A549 (cell line): ENCODE results near the gene AUH. TPM values are rescaled to one million over a fixed set of nuclear protein-coding genes. Genes with fewer than 3 reads are reported as not detected.

Experiments used
- ATAC-seq, 2 experiments: fragments of 200-7000 bp in 1 of 2; fragments of >200 bp in 1 of 2; cut with Nextera tagmentation in 1 of 2; cut with Tn5 transposase in 1 of 2; 3 replicates each; pipeline versions ENCODE4 v1.8.0 to v1.9.1; 2018 to 2020; ENCODE audit warnings: mild to moderate bottlenecking in 1 of 2, moderate library complexity in 1 of 2
- CTCF ChIA-PET: fragments of 300-600 bp; sonication (Branson Sonifier 250); formaldehyde crosslinking; extraction: SDS; loops from one replicate; lab custom pipeline; 2021; ENCODE audit warnings: antibody characterized with exemption, inconsistent platforms; lab: Yijun Ruan, JAX
- POLR2A ChIA-PET: fragments of 350-600 bp; formaldehyde crosslinking; extraction: SDS; loops from one replicate; lab custom pipeline; 2021; ENCODE audit warnings: antibody characterized with exemption, inconsistent platforms; lab: Yijun Ruan, JAX
- DNase-seq, 2 experiments: peaks; one replicate each; pipeline versions ENCODE4 v3.0.0 to v3.0.0-alpha.2; 2011 to 2016; ENCODE audit warnings: low read depth in 1 of 2, low spot score in 1 of 2
- FAIRE-seq: peaks from 2 replicates; lab custom pipeline; 2011; peaks lifted over from hg19 to GRCh38; lab: Jason Lieb, UNC
- H3K27ac ChIP-seq, 2 experiments: fragments of >200 bp; sonication (Bioruptor Twin); formaldehyde crosslinking; 3 replicates each; pipeline ENCODE4 v1.5.1; 2016 to 2017
- H3K4me1 ChIP-seq: fragments of >200 bp; sonication (Bioruptor Twin); formaldehyde crosslinking; 3 replicates; pipeline ENCODE4 v1.6.1; 2016
- H3K4me2 ChIP-seq: fragments of >200 bp; sonication (Bioruptor Twin); formaldehyde crosslinking; 3 replicates; pipeline ENCODE4 v1.6.1; 2016
- H3K4me3 ChIP-seq: fragments of >200 bp; sonication (Bioruptor Twin); formaldehyde crosslinking; 3 replicates; pipeline ENCODE4 v1.5.1; 2016
- H3K9me3 ChIP-seq: fragments of >200 bp; sonication (Bioruptor Twin); formaldehyde crosslinking; 3 replicates; pipeline ENCODE4 v1.6.1; 2016
- ATOH8 ChIP-seq: fragments of 250-450 bp; sonication (Bioruptor Pico); IDR thresholded peaks from 2 replicates; pipeline ENCODE4 v1.5.0; 2020; ENCODE audit warnings: low read depth, mild to moderate bottlenecking, moderate library complexity
- CBX2 ChIP-seq: fragments of 200-600 bp; sonication (generic); IDR thresholded peaks from 2 replicates; pipeline ENCODE4 v1.6.1; 2016; ENCODE audit warnings: low read depth, mild to moderate bottlenecking, borderline replicate concordance
- CEBPB ChIP-seq, 2 experiments: fragments of >200 bp in 1 of 2; sonication (Bioruptor Twin) in 1 of 2; formaldehyde crosslinking in 1 of 2; IDR thresholded peaks; 2 replicates each; pipeline ENCODE4 v1.6.1; 2012 to 2016
- CHD2 ChIP-seq: fragments of 150-350 bp; IDR thresholded peaks from 2 replicates; pipeline ENCODE4 v1.6.1; 2014; ENCODE audit warnings: low read length; ENCODE audit not compliant: partially characterized antibody
- CTCF ChIP-seq: fragments of >200 bp; sonication (Bioruptor Twin); formaldehyde crosslinking; IDR thresholded peaks from 3 replicates; pipeline ENCODE4 v1.5.1; 2016
- EHF ChIP-seq: fragments of 250-450 bp; sonication (Bioruptor Pico); IDR thresholded peaks from 2 replicates; pipeline ENCODE4 v1.5.0; 2020; ENCODE audit warnings: mild to moderate bottlenecking
- EP300 ChIP-seq, 2 experiments: fragments of >200 bp; sonication (Bioruptor Twin); formaldehyde crosslinking; IDR thresholded peaks; 2 replicates in 1 of 2; 3 replicates in 1 of 2; pipeline ENCODE4 v1.6.1; 2016 to 2017
- ESRRA ChIP-seq: fragments of 150-350 bp; IDR thresholded peaks from 2 replicates; pipeline ENCODE4 v1.6.1; 2014; ENCODE audit warnings: mild to moderate bottlenecking, low read length, borderline replicate concordance
- FOSL2 ChIP-seq, 2 experiments: fragments of 450-650 bp in 1 of 2; fragments of >200 bp in 1 of 2; sonication (Bioruptor Twin) in 1 of 2; formaldehyde crosslinking; IDR thresholded peaks; 2 replicates each; pipeline versions ENCODE4 v1.5.0 to v1.6.1; 2016 to 2020; ENCODE audit warnings: mild to moderate bottlenecking in 1 of 2, moderate library complexity in 1 of 2
- GATA3 ChIP-seq: IDR thresholded peaks from 2 replicates; pipeline ENCODE4 v1.6.1; 2012; ENCODE audit warnings: borderline replicate concordance
- HES2 ChIP-seq: fragments of >200 bp; sonication (Bioruptor Twin); formaldehyde crosslinking; IDR thresholded peaks from 2 replicates; pipeline ENCODE4 v1.6.1; 2016
- HOXA7 ChIP-seq: fragments of 250-450 bp; sonication (Bioruptor Pico); IDR thresholded peaks from 2 replicates; pipeline ENCODE4 v1.5.0; 2020; ENCODE audit warnings: mild to moderate bottlenecking, moderate library complexity
- HOXB5 ChIP-seq: fragments of 250-450 bp; sonication (Bioruptor Pico); IDR thresholded peaks from 2 replicates; pipeline ENCODE4 v1.5.0; 2020; ENCODE audit warnings: mild to moderate bottlenecking, moderate library complexity
- JUNB ChIP-seq: fragments of >200 bp; sonication (Bioruptor Twin); formaldehyde crosslinking; IDR thresholded peaks from 2 replicates; pipeline ENCODE4 v1.6.1; 2016
- KDM1A ChIP-seq: fragments of 200-600 bp; sonication (generic); IDR thresholded peaks from 2 replicates; pipeline ENCODE4 v1.6.1; 2016; ENCODE audit warnings: low read depth, mild to moderate bottlenecking
- KDM5A ChIP-seq: fragments of 200-600 bp; sonication (generic); IDR thresholded peaks from 2 replicates; pipeline ENCODE4 v1.6.1; 2016; ENCODE audit warnings: antibody characterized with exemption, mild to moderate bottlenecking
- MAFK ChIP-seq: fragments of 450-650 bp; IDR thresholded peaks from 2 replicates; pipeline ENCODE4 v1.6.1; 2014; ENCODE audit not compliant: partially characterized antibody
- MAX ChIP-seq: IDR thresholded peaks from 2 replicates; pipeline ENCODE4 v1.6.1; 2012
- MAZ ChIP-seq: fragments of 150-350 bp; IDR thresholded peaks from 2 replicates; pipeline ENCODE4 v1.6.1; 2014; ENCODE audit warnings: antibody characterized with exemption, low read depth, low read length, borderline replicate concordance
- NFE2L2 ChIP-seq: fragments of 150-350 bp; conservative IDR thresholded peaks from 2 replicates; pipeline ENCODE4 v1.6.1; 2014; ENCODE audit warnings: low read length
- NPAS2 ChIP-seq: fragments of 250-450 bp; sonication (Bioruptor Pico); IDR thresholded peaks from 2 replicates; pipeline ENCODE4 v1.8.0; 2022; ENCODE audit warnings: mild to moderate bottlenecking, moderate library complexity, borderline replicate concordance
- NR3C1 ChIP-seq: fragments of >200 bp; sonication (Bioruptor Twin); formaldehyde crosslinking; IDR thresholded peaks from 3 replicates; pipeline ENCODE4 v1.6.1; 2017
- PBX3 ChIP-seq: IDR thresholded peaks from 2 replicates; pipeline ENCODE4 v1.6.1; 2012
- PHF8 ChIP-seq: fragments of 200-600 bp; sonication (generic); IDR thresholded peaks from 2 replicates; pipeline ENCODE4 v1.6.1; 2016; ENCODE audit warnings: low read depth, mild to moderate bottlenecking, antibody characterized with exemption, moderate library complexity, borderline replicate concordance
- POLR2AphosphoS2 ChIP-seq: conservative IDR thresholded peaks from 2 replicates; pipeline ENCODE4 v1.6.1; 2012; ENCODE audit warnings: low read length, improper control_type of control experiment, inconsistent platforms
- RAD21 ChIP-seq, 2 experiments: fragments of >200 bp in 1 of 2; sonication (Bioruptor Twin) in 1 of 2; formaldehyde crosslinking in 1 of 2; IDR thresholded peaks in 1 of 2; conservative IDR thresholded peaks in 1 of 2; 2 replicates in 1 of 2; 3 replicates in 1 of 2; pipeline ENCODE4 v1.6.1; 2012 to 2018; ENCODE audit warnings: inconsistent platforms in 1 of 2
- RNF2 ChIP-seq: fragments of 200-600 bp; sonication (generic); IDR thresholded peaks from 2 replicates; pipeline ENCODE4 v1.6.1; 2016; ENCODE audit warnings: low read depth, mild to moderate bottlenecking, antibody characterized with exemption, moderate library complexity, borderline replicate concordance
- SMC3 ChIP-seq: fragments of >200 bp; sonication (Bioruptor Twin); formaldehyde crosslinking; IDR thresholded peaks from 3 replicates; pipeline ENCODE4 v1.6.1; 2018; ENCODE audit warnings: inconsistent platforms
- SREBF2 ChIP-seq: fragments of 450-650 bp; IDR thresholded peaks from 2 replicates; pipeline ENCODE4 v1.6.1; 2014; ENCODE audit warnings: mild to moderate bottlenecking, moderate library complexity
- TP53 ChIP-seq: fragments of 250-450 bp; sonication (Bioruptor Pico); IDR thresholded peaks from 2 replicates; pipeline ENCODE4 v1.5.0; 2021; ENCODE audit warnings: mild to moderate bottlenecking, moderate library complexity
- USF2 ChIP-seq: fragments of 450-650 bp; IDR thresholded peaks from 2 replicates; pipeline ENCODE4 v1.6.1; 2014; ENCODE audit warnings: antibody characterized with exemption
- ZC3H11A ChIP-seq: fragments of 450-650 bp; IDR thresholded peaks from 2 replicates; pipeline ENCODE4 v1.6.1; 2014; ENCODE audit warnings: antibody characterized with exemption, mild to moderate bottlenecking
- ZFP36 ChIP-seq: fragments of 450-650 bp; IDR thresholded peaks from 2 replicates; pipeline ENCODE4 v1.6.1; 2014; ENCODE audit warnings: borderline replicate concordance; ENCODE audit not compliant: partially characterized antibody
- ZSCAN20 ChIP-seq: fragments of 250-450 bp; sonication (Bioruptor Pico); IDR thresholded peaks from 2 replicates; pipeline ENCODE4 v1.8.0; 2022; ENCODE audit warnings: mild to moderate bottlenecking, moderate library complexity
- WGBS: methylation state at CpG from one replicate; pipeline ENCODE4 v1.1.6; 2017; ENCODE audit errors: missing lambda C conversion rate; 5-methylcytosine and 5-hydroxymethylcytosine counted together
- polyA plus RNA-seq, 4 experiments: library from polyadenylated mRNA; depleted of rRNA in 3 of 4; stranded (reverse); fragments of >200 nt; fragmentation: RNase III in 1 of 4; extraction: RNeasy Plus Mini Kit Qiagen cat#74134 plus additional on column Dnase treatment in 1 of 4; gene quantifications; 2 replicates in 3 of 4; 3 replicates in 1 of 4; pipeline ENCODE4 v1.2.3, GENCODE V29; 2011 to 2017

The AUH gene
- polyA plus RNA-seq, 2 of the 4 experiments (the other 2 are of a cell fraction), result 11.1 to 15.9 TPM

GRCh38 chr9:91193087-91193657, 168.5 kb downstream of the AUH start:
- peaks cover 41% of the 10 kb centered on the region for H3K4me1 ChIP-seq
- peak overlapping the region; percentile 88 for H3K4me2 ChIP-seq
- DNase-seq (peak; percentile 95 to 96), ATAC-seq (peak; percentile 84 to 85), FAIRE-seq (no peak)
- WGBS, result 3% methylated on average over 37 of the region's 38 CpGs
- peak overlapping the region; percentile 40 for H3K4me3 ChIP-seq
- ChIA-PET CTCF (interaction anchor here (1.1 to 2.1 kb wide), 4 partner anchors 9 to 278 kb away, joined by 3 to 8 read pairs (median 4); no protein-coding TSS in a partner anchor), POLR2A (interaction anchor here (0.9 to 1.5 kb wide), 5 partner anchors 58 to 233 kb away, joined by 3 to 7 read pairs (median 4); partner anchors contain the start of gene NFIL3)
- H3K27ac ChIP-seq, result peak overlapping the region; percentile 80 to 94
- peaks cover 7% of the 10 kb centered on the region; the same call in 1 of the 3 replicates for H3K9me3 ChIP-seq
- TF ChIP-seq JUNB (peak; percentile 85), TP53 (CRISPR knock-in tag) (no peak), MAFK (no peak), ZSCAN20 (CRISPR knock-in tag) (no peak), HOXA7 (CRISPR knock-in tag) (no peak), NPAS2 (CRISPR knock-in tag) (peak; percentile 43; the same call in 1 of the 2 replicates), EP300 (IDR thresholded peaks at IDR 0.05) (peak; percentile 59 to 91; a peak in 3 of 5 replicates), MAZ (no peak), EHF (CRISPR knock-in tag) (no peak), POLR2AphosphoS2 (no peak), KDM1A (no peak), SREBF2 (no peak), RAD21 (conservative IDR thresholded peaks at IDR 0.05 in 1 of 2, IDR thresholded peaks at IDR 0.05 in 1 of 2) (peak; percentile 6 to 62; a peak in 4 of 5 replicates), HES2 (peak; percentile 22; the same call in 1 of the 2 replicates), FOSL2 (IDR thresholded peaks at IDR 0.05) (peak; percentile 87), FOSL2 (CRISPR knock-in tag; IDR thresholded peaks at IDR 0.05) (peak; percentile 95), CEBPB (IDR thresholded peaks at IDR 0.05) (peak; percentile 64 to 79; a peak in 3 of 4 replicates), HOXB5 (no peak), CBX2 (no peak), CTCF (peak; percentile 19; the same call in 1 of the 3 replicates), SMC3 (peak; percentile 49; the same call in 2 of the 3 replicates), NR3C1 (no peak), GATA3 (peak; percentile 84), ATOH8 (CRISPR knock-in tag) (no peak), ZFP36 (no peak), PBX3 (0 out of 2 replicates have a peak, but pooled peaks have one; percentile 47), ZC3H11A (no peak), NFE2L2 (no peak), USF2 (no peak), KDM5A (no peak), RNF2 (no peak), CHD2 (peak; percentile 40), ESRRA (no peak), PHF8 (peak; percentile 28; the same call in 1 of the 2 replicates), MAX (peak; percentile 87)
